Stimulated activated CD8-positive, alpha-beta memory T cell treated with anti-CD3 and anti-CD28 coated beads, Interleukin-4, amount 100 ng/mL, for 48 hours (primary cell): ENCODE results near the gene NCS1.
"Not testable (repeated sequence)": the region's sequence is repeated elsewhere in the genome, so short reads cannot be mapped to it uniquely, and the experiment has no call there.

Experiments used
- DNase-seq: peaks from one replicate; pipeline ENCODE4 v3.0.0-alpha.2; 2020

NCS1 gene

DNA sequence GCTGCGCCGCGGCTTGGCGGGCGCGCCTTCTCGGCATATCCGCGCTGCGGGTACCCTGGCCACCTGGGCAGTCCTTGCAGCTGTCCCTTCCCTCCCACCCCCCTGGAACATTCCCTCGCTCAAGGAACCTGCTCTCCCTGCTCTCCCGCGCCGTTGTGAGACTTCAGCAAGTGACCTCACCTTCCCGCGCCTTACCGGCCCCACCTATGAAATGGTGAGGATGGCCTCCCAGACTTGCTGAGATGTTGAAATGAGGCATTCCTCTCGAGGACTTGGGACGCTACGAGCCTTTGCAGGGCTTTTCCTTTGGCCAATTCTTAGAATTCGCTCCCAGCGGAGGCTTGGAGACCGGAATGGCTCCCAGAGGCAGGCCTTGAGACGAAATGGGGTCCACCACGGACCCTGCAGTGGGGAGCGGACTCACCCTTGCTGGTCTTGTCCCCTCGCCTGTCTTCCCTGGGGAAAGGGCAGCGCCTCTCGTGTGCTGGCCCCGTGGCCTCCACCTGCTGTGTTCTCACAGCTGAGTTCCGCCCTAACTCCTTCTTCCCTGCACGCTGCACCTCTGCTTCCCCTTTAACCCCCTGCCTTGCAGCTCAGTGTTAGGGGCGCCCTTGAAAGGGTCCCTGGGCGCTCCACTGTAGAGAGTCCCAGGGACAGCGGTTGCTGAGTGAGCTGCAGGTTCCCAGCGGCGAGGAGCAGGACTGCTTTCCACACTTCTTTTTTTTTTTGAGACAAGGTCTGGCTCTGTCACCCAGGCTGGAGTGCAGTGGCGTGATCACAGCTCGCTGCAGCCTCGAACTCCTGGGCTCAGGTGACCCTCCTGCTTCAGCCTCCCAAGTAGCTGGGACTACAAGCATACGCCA, 94.3 kb downstream of the NCS1 start:
- no peak for DNase-seq

DNA sequence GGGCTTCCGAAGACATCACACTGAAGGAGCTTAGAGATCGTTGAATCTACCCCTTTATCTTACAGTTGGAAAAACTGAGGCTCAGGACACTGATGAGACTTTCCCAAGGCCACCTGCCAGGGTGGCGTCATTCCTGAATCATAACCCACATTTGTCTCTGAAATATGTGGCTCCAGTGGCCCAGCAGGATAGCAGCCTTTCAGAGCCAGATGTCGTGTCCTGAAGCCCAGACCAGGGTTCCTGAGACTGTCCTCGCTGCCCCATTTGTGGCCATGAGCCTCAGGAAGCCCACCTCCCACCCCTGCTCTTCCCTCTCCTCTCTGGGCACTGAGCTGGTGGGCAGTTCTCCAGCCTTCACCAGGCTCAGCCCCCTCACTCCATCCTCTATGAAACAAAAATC, 95.7 kb downstream of the NCS1 start:
- no peak for DNase-seq

DNA sequence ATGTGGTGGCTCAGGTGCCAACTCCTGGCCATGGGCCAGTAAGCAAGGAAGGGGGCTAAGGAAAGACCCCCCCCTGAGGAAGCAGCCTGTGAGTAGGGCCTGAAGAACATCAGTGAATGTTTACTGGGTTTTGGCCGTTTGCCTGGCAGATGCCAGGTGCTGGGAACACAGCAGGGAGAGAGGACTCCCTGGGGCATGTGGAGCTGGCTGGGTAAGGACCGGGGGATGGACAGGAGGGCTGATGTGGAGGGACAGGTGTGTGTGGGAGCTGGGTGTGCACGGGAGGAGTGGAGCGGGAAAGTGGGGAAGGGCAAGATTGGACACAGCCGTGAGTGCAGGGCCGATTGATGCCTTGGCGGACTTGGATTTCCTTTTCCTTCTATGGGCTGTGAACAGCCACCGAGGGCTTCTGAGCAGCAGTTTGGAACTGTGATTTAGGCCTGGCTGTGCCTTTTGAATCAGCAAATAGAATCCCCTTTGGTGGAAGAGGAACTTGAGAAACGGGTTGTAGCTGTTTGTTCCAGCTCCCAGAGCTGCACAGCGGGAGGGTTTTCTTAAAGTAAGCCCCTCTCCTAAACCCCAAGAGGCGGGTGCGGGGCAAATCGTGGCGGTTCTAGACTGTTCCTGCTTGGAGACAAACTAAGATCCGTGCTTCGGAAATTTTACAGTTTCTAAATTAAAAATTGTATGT, 96.5 kb downstream of the NCS1 start:
- no peak for DNase-seq

DNA sequence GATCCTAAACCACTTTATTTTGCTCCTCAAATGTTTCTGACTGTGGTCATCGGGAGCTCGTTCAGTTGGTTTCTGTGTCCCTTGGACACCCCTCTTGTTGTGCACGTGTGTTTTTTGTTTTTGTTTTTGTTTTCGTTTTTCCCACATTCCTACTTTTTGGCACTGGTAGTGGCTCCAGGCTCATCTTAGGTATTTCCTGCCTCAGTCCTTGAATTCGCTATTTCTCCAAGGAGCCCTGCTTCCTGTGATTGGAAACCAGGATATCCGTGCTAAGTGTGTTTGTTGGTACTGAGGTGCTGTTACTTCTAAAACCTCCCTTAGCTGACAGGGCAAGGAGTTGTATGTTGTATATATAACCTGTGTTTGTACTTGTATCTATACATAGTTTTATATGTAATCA, 99.3 kb downstream of the NCS1 start:
- no peak for DNase-seq

GRCh38 chr9:130275156-130275555, 103.0 kb downstream of the NCS1 start:
- no peak for DNase-seq

DNA sequence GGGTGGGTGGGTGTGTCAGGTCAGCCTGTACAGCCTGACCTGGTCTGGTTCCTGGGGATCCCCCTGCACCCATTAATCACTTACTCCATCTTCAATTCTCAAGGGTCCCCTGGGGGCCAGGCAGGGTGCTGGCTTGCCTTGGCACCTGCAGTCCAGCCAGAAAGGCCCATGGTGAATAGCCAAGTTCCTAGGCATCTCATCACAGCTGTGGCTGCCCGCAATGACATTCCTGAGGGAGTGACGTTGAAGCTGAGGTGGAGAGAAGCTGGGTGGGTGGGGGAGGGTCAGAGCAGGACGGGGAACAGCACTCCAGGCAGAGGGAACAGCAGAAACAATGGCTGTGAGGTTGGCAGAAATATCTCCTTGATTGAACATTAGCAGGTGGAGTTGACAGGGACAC, 103.9 kb downstream of the NCS1 start:
- no peak for DNase-seq

DNA sequence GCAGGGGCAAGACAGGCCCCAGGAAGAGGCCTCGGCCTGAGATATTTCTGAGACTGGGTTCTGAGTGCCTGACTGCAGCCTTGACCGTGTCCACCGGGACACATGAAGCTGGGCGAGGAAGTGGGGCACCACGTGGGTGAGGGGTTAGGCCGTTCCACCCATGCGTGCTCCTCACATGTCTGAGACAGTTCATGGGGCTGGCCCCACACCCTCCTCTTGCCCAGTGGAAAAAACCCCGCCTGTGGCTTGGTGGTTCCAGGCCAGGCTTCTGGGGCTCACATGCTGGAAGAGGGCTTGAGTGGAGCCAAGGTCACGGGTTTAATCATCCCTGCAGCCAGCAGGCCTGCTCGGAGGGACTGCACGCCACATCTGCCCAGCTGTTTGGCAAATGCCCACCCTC, 104.8 kb downstream of the NCS1 start:
- DNase-seq = no peak

DNA sequence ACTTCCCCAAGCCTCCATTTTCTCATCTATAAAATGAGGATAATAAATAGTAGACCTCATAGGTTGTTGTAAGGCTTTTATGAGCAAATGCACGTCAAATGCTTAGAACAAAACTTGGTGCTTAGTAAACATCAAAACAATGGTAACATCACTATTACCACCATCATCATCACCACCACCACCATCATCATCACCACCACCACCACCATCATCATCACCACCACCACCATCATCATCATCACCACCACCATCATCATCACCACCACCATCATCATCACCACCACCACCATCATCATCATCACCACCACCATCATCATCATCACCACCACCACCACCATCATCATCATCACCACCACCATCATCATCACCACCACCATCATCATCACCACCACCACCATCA, 105.3 kb downstream of the NCS1 start:
- DNase-seq = not testable (repeated sequence)

- no peak for DNase-seq
Measured at GRCh38 chr9:130283539-130284248, 111.5 kb downstream of the NCS1 start.

- no peak for DNase-seq
Measured at GRCh38 chr9:130284249-130284625, 112.0 kb downstream of the NCS1 start.

- no peak for DNase-seq
Measured at GRCh38 chr9:130284690-130285089, 112.5 kb downstream of the NCS1 start.

GRCh38 chr9:130285271-130285670, 113.1 kb downstream of the NCS1 start:
- DNase-seq = no peak

DNA sequence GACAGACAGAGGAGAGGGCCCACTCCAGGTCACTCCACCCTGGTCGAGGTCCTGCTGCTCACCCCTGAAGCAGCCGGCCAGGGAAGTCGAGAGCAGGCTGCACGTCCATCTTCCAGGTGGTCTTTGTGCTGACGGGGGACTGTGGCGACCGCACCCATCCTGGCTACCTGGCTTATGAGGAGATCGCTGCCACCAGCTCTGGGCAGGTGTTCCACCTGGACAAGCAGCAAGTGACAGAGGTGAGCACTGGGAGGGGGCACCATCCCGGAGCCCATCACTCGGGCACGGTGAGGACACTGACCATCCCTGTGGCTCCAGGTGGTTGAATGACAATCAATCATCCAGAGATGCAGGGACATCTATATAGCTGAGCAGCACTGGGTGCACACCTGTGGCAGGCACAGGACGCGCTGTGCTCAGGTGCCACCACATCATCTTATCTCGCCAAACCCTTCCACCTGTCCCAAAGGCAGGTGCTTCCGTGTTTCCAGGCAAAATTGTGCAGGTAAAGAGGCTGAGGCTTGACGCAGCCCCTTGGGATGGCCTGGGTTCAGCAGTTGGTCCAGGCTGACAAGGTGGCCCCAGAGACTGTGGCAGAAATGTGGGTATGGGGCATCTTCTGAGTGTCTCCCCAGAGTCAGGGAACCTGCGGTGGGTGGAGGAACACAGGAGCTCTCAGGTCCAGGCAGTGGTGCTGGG, 114.0 kb downstream of the NCS1 start:
- DNase-seq = no peak
